B cell (primary cell): ENCODE data around the gene MED23. TPM values are rescaled to one million over a fixed set of nuclear protein-coding genes. Genes with fewer than 3 reads are reported as not detected.

Source experiments
- ATAC-seq: fragments of 200-7000 bp; cut with Tn5 transposase; one replicate; pipeline ENCODE4 v1.10.0; 2021; ENCODE audit warnings: low read depth, mild to moderate bottlenecking, moderate number of reproducible peaks, moderate library complexity
- CTCF ChIA-PET: fragments of 350-600 bp; sonication (Branson Sonifier 250); formaldehyde crosslinking; loops from one replicate; lab custom pipeline; 2021; ENCODE audit warnings: antibody characterized with exemption, inconsistent platforms; lab: Charles Lee
- POLR2A ChIA-PET: fragments of 350-600 bp; sonication (Branson Sonifier 250); formaldehyde crosslinking; loops from one replicate; lab custom pipeline; 2021; ENCODE audit warnings: antibody characterized with exemption; lab: Charles Lee
- DNase-seq: peaks from one replicate; pipeline ENCODE4 v3.0.0; 2013
- H2AFZ ChIP-seq: 2 replicates; pipeline ENCODE4 v1.6.1; 2012; ENCODE audit warnings: mild to moderate bottlenecking, low read depth, low read length; ENCODE audit not compliant: insufficient read depth, poor library complexity, severe bottlenecking
- H3K27ac ChIP-seq, 2 donors: 1 replicate in 1 of 2; 2 replicates in 1 of 2; pipeline ENCODE4 v1.5.1; 2012 to 2013; ENCODE audit warnings: low read length in 2 of 2, mild to moderate bottlenecking in 2 of 2, moderate library complexity in 1 of 2
- H3K27me3 ChIP-seq, 4 experiments: fragments of 200-600 bp in 1 of 4; sonication (generic) in 1 of 4; replicated peaks in 1 of 4; 1 replicate in 2 of 4; 2 replicates in 2 of 4; pipeline versions ENCODE4 v1.6.1 to v1.7.0; 2013 to 2016; ENCODE audit warnings: low read length in 3 of 4, mild to moderate bottlenecking in 2 of 4, mixed read lengths in 1 of 4, moderate library complexity in 1 of 4; ENCODE audit not compliant: insufficient read depth in 4 of 4, control insufficient read depth in 3 of 4; ENCODE audit errors: control extremely low read depth in 1 of 4
- H3K36me3 ChIP-seq, 2 experiments: replicated peaks in 1 of 2; 1 replicate in 1 of 2; 2 replicates in 1 of 2; pipeline versions ENCODE4 v1.6.1 to v1.7.1; 2013; ENCODE audit warnings: low read length in 1 of 2; ENCODE audit not compliant: insufficient read depth in 2 of 2, control insufficient read depth in 1 of 2; ENCODE audit errors: control extremely low read depth in 1 of 2, extremely low read depth in 1 of 2
- H3K4me1 ChIP-seq, 2 donors: fragments of 200-600 bp in 1 of 2; sonication (generic) in 1 of 2; 1 replicate in 1 of 2; 2 replicates in 1 of 2; pipeline versions ENCODE4 v1.5.1 to v1.6.1; 2013 to 2017; ENCODE audit warnings: low read length in 2 of 2; ENCODE audit not compliant: control insufficient read depth in 2 of 2, insufficient read depth in 2 of 2
- H3K4me2 ChIP-seq: replicated peaks from 2 replicates; pipeline ENCODE3; 2012; ENCODE audit warnings: mild to moderate bottlenecking, low read depth, low read length; ENCODE audit not compliant: poor library complexity, severe bottlenecking
- H3K4me3 ChIP-seq, 5 experiments: fragments of 200-600 bp in 1 of 5; sonication (generic) in 1 of 5; 1 replicate in 3 of 5; 2 replicates in 2 of 5; pipeline versions ENCODE4 v1.5.1 to v1.7.0; 2011 to 2016; ENCODE audit warnings: low read length in 4 of 5, mild to moderate bottlenecking in 4 of 5, low read depth in 2 of 5, control low read depth in 1 of 5, moderate library complexity in 1 of 5; ENCODE audit not compliant: insufficient read depth in 1 of 5; ENCODE audit errors: control extremely low read depth in 1 of 5, extremely low read depth in 1 of 5
- H3K79me2 ChIP-seq: fragments of 200-600 bp; sonication (generic); one replicate; pipeline ENCODE4 v1.6.0; 2016; ENCODE audit warnings: low read length; ENCODE audit not compliant: control insufficient read depth, insufficient read depth
- H3K9ac ChIP-seq: fragments of 200-600 bp; sonication (generic); 2 replicates; pipeline ENCODE4 v1.6.1; 2017; ENCODE audit warnings: mild to moderate bottlenecking, low read length, moderate library complexity
- H3K9me3 ChIP-seq, 3 donors: one replicate each; pipeline versions ENCODE4 v1.6.1 to v1.7.1; 2013; ENCODE audit warnings: low read length in 2 of 3; ENCODE audit not compliant: control insufficient read depth in 2 of 3, insufficient read depth in 1 of 3; ENCODE audit errors: control extremely low read depth in 1 of 3
- H4K20me1 ChIP-seq: 2 replicates; pipeline ENCODE4 v1.6.0; 2012; ENCODE audit warnings: mild to moderate bottlenecking, low read length; ENCODE audit not compliant: insufficient read depth, control insufficient read depth, poor library complexity, severe bottlenecking
- H3K27ac Mint-ChIP-seq: one replicate; pipeline ENCODE4 v1.8.0; 2021; ENCODE audit warnings: mixed read lengths
- H3K27me3 Mint-ChIP-seq: one replicate; pipeline ENCODE4 v1.8.0; 2021; ENCODE audit warnings: mixed read lengths
- H3K4me1 Mint-ChIP-seq: one replicate; pipeline ENCODE4 v1.8.0; 2021; ENCODE audit warnings: mixed read lengths
- H3K4me3 Mint-ChIP-seq: one replicate; pipeline ENCODE4 v1.8.0; 2021; ENCODE audit warnings: mixed read lengths
- H3K9me3 Mint-ChIP-seq: one replicate; pipeline ENCODE4 v1.8.0; 2022; ENCODE audit warnings: mixed read lengths; ENCODE audit not compliant: insufficient read depth
- CTCF ChIP-seq: fragments of 200-600 bp; IDR thresholded peaks from one replicate; pipeline ENCODE4 v1.8.0; 2022; ENCODE audit warnings: antibody characterized with exemption, mild to moderate bottlenecking
- EZH2 ChIP-seq: IDR thresholded peaks from 2 replicates; pipeline ENCODE4 v1.6.1; 2012; ENCODE audit warnings: borderline replicate concordance, low read depth, mild to moderate bottlenecking, moderate library complexity, low read length; ENCODE audit not compliant: insufficient read depth, poor library complexity, severe bottlenecking
- WGBS: methylation state at CpG from one replicate; pipeline ENCODE4 v1.1.5; 2013; ENCODE audit warnings: missing lambda C conversion rate; ENCODE audit not compliant: insufficient coverage; 5-methylcytosine and 5-hydroxymethylcytosine counted together
- intact Hi-C: fragments of 100-400 bp; cut with micrococcal nuclease; formaldehyde crosslinking; loops from one replicate; pipeline ENCODE4 v1.10.0; 2022
- polyA plus RNA-seq: library from polyadenylated mRNA; depleted of rRNA; stranded (reverse); fragments of >200 nt; gene quantifications from 2 replicates; pipeline ENCODE4 v1.2.3, GENCODE V29; 2012
- total RNA-seq, 2 donors: library from RNA; stranded (reverse); fragments of 120-200 nt in 1 of 2; gene quantifications; 1 replicate in 1 of 2; 2 replicates in 1 of 2; pipeline versions ENCODE4 v1.2.3 to v1.2.4, GENCODE V29; 2013 to 2022

The MED23 gene
- total and polyA plus RNA-seq, 2 donors (not counting 1 experiment from before 2014, with no cell fraction given), result 22.7 to 57.1 TPM

GRCh38 chr6:131657222-131657621, 29.2 kb upstream of the MED23 start:
- intact Hi-C loops, result no loop called here
- Histone ChIP-seq H3K9me3 (no peaks in the 10 kb centered on the region), H3K27me3 (no peaks in the 10 kb centered on the region), H3K4me3 (no peak overlapping the region), H3K27ac (no peak overlapping the region), H3K4me2 (no peak overlapping the region), H3K9ac (no peak overlapping the region), H3K79me2 (no peaks in the 10 kb centered on the region), H3K4me1 (peaks cover 0 to 5% of the 10 kb centered on the region in 2 donors), H4K20me1 (no peaks in the 10 kb centered on the region), H2AFZ (no peak overlapping the region), H3K36me3 (no peaks in the 10 kb centered on the region)
- H3K27me3 Mint-ChIP-seq, result no peaks in the 10 kb centered on the region
- H3K9me3 Mint-ChIP-seq, result no peaks in the 10 kb centered on the region
- ChIA-PET POLR2A (no interaction called here), CTCF (interaction anchor here (1.4 kb wide), 1 partner anchor 29 kb away, joined by 4 read pairs; the partner anchor contains the start of gene MED23)
- DNase-seq (no peak), ATAC-seq (no peak)
- no CpG with 5 or more reads among the region's 2 CpGs for WGBS
- H3K27ac Mint-ChIP-seq, result no peak overlapping the region
- H3K4me1 Mint-ChIP-seq, result peaks cover 6% of the 10 kb centered on the region
- no peak for TF ChIP-seq CTCF
- no peak for TF ChIP-seq EZH2
- no peak overlapping the region for H3K4me3 Mint-ChIP-seq

GRCh38 chr6:131656667-131657066, 28.6 kb upstream of the MED23 start:
- ChIA-PET CTCF (no interaction called here), POLR2A (no interaction called here)
- H2AFZ ChIP-seq, result no peak overlapping the region
- H3K79me2 ChIP-seq, result no peaks in the 10 kb centered on the region
- Mint-ChIP-seq H3K4me1 (peaks cover 6% of the 10 kb centered on the region), H3K27ac (no peak overlapping the region), H3K9me3 (no peaks in the 10 kb centered on the region), H3K4me3 (no peak overlapping the region), H3K27me3 (peaks cover 1% of the 10 kb centered on the region)
- TF ChIP-seq EZH2 (no peak), CTCF (no peak)
- no peaks in the 10 kb centered on the region for H3K27me3 ChIP-seq
- no peaks in the 10 kb centered on the region for H3K9me3 ChIP-seq
- WGBS, result 100% methylated on average over 3 of the region's 3 CpGs
- intact Hi-C loops, result no loop called here
- no peak overlapping the region for H3K27ac ChIP-seq
- H3K9ac ChIP-seq, result no peak overlapping the region
- H3K4me3 ChIP-seq, result no peak overlapping the region
- DNase-seq (no peak), ATAC-seq (no peak)
- no peak overlapping the region for H3K4me2 ChIP-seq
- H3K36me3 ChIP-seq, result no peaks in the 10 kb centered on the region
- H3K4me1 ChIP-seq, result peaks cover 0 to 5% of the 10 kb centered on the region in 2 donors
- H4K20me1 ChIP-seq, result no peaks in the 10 kb centered on the region
